RWPE1 (cell line): ENCODE results near the gene CNN1.

ENCODE experiments used
- CTCF ChIA-PET: fragments of 350-600 bp; sonication (Branson Sonifier 250); formaldehyde crosslinking; extraction: SDS; loops from one replicate; lab custom pipeline; 2021; lab: Yijun Ruan, JAX
- POLR2A ChIA-PET: fragments of 400-600 bp; formaldehyde crosslinking; extraction: SDS; loops from one replicate; lab custom pipeline; 2020; ENCODE audit warnings: antibody characterized with exemption; ENCODE audit not compliant: low non-redundant PET; lab: Yijun Ruan, JAX
- DNase-seq: peaks from one replicate; pipeline ENCODE4 v3.0.0; 2012; ENCODE audit warnings: low spot score
- H3K27ac ChIP-seq: fragments of 450-650 bp; 2 replicates; pipeline ENCODE4 v1.5.1; 2017
- CTCF ChIP-seq: fragments of 450-650 bp; conservative IDR thresholded peaks from 2 replicates; pipeline ENCODE4 v1.5.1; 2017; ENCODE audit warnings: low read depth, mild to moderate bottlenecking

The CNN1 gene

GRCh38 chr19:11549386-11549953 is 10.8 kb downstream of the CNN1 start:
- no peak for DNase-seq
- no peak for TF ChIP-seq CTCF
- POLR2A ChIA-PET = no interaction called here

GRCh38 chr19:11550265-11550664 is 11.6 kb downstream of the CNN1 start:
- no peak overlapping the region for H3K27ac ChIP-seq
- DNase-seq = no peak
- POLR2A ChIA-PET = no interaction called here
- TF ChIP-seq CTCF = no peak
- CTCF ChIA-PET = no interaction called here

More at GRCh38 chr19:11549386-11549953, 10.8 kb downstream of the CNN1 start:
- CTCF ChIA-PET = interaction anchor here (0.6 kb wide), 1 partner anchor 88 kb away, joined by 3 read pairs; no protein-coding TSS in a partner anchor
- no peak overlapping the region for H3K27ac ChIP-seq

GRCh38 chr19:11551603-11552235 is 13.1 kb downstream of the CNN1 start:
- DNase-seq = no peak
- CTCF ChIA-PET = interaction anchor here (0.5 kb wide), 1 partner anchor 293 kb away, joined by 4 read pairs; no protein-coding TSS in a partner anchor
- H3K27ac ChIP-seq = peak overlapping the region; percentile 40
- POLR2A ChIA-PET = interaction anchor here (0.5 kb wide), 1 partner anchor 19 kb away, joined by 5 read pairs; no protein-coding TSS in a partner anchor
- TF ChIP-seq CTCF = no peak

GRCh38 chr19:11552666-11553372 is 14.2 kb downstream of the CNN1 start:
- no peak for DNase-seq
- POLR2A ChIA-PET = no interaction called here
- peak overlapping the region; percentile 40 for H3K27ac ChIP-seq
- TF ChIP-seq CTCF = no peak
- CTCF ChIA-PET = interaction anchor here (0.6 kb wide), 1 partner anchor 123 kb away, joined by 4 read pairs; no protein-coding TSS in a partner anchor

- POLR2A ChIA-PET = no interaction called here
- DNase-seq = no peak
- H3K27ac ChIP-seq = no peak overlapping the region
- CTCF ChIA-PET = interaction anchor here (0.7 kb wide), 1 partner anchor 612 kb away, joined by 4 read pairs; no protein-coding TSS in a partner anchor
- no peak for TF ChIP-seq CTCF
Observed at GRCh38 chr19:11554160-11554559, 15.5 kb downstream of the CNN1 start.

- TF ChIP-seq CTCF = no peak
- 0 out of 2 replicates have a peak overlapping the region, but pooled peaks have one; percentile 0 for H3K27ac ChIP-seq
- DNase-seq = no peak
- POLR2A ChIA-PET = no interaction called here
- CTCF ChIA-PET = interaction anchor here (0.6 kb wide), 2 partner anchors 36 to 292 kb away, joined by 3 to 6 read pairs; no protein-coding TSS in a partner anchor
Observed at GRCh38 chr19:11555246-11555645, 16.6 kb downstream of the CNN1 start.
